Parathyroid adenoma (tissue), 2 donors: ENCODE results near the gene WDR76.
"Not testable (repeated sequence)": the region's sequence is repeated elsewhere in the genome, so short reads cannot be mapped to it uniquely, and the experiment has no call there.

Experiments
- H2AFZ ChIP-seq: fragments of 300-600 bp; sonication (generic); one replicate; pipeline ENCODE4 v1.7.0; 2017; ENCODE audit warnings: antibody characterized with exemption, mild to moderate bottlenecking
- H3K27ac ChIP-seq: fragments of 300-600 bp; sonication (generic); one replicate; pipeline ENCODE4 v1.7.0; 2017
- H3K27me3 ChIP-seq: fragments of 300-600 bp; sonication (generic); one replicate; pipeline ENCODE4 v1.7.0; 2017; ENCODE audit warnings: low read length; ENCODE audit not compliant: control insufficient read depth, insufficient read depth
- H3K36me3 ChIP-seq: fragments of 300-600 bp; sonication (generic); one replicate; pipeline ENCODE4 v1.7.0; 2017; ENCODE audit warnings: low read length; ENCODE audit not compliant: control insufficient read depth, insufficient read depth
- H3K4me1 ChIP-seq: fragments of 300-600 bp; sonication (generic); one replicate; pipeline ENCODE4 v1.7.0; 2017; ENCODE audit warnings: control low read depth
- H3K4me2 ChIP-seq: fragments of 300-600 bp; sonication (generic); one replicate; pipeline ENCODE4 v1.7.0; 2017; ENCODE audit warnings: low read length
- H3K4me3 ChIP-seq: fragments of 300-600 bp; sonication (generic); one replicate; pipeline ENCODE4 v1.7.0; 2017; ENCODE audit warnings: low read depth, low read length
- H3K79me2 ChIP-seq: fragments of 300-600 bp; sonication (generic); one replicate; pipeline ENCODE4 v1.7.0; 2017; ENCODE audit warnings: control low read depth
- H3K9ac ChIP-seq: fragments of 300-600 bp; sonication (generic); one replicate; pipeline ENCODE4 v1.7.0; 2017; ENCODE audit warnings: mild to moderate bottlenecking
- H3K9me3 ChIP-seq: fragments of 300-600 bp; sonication (generic); one replicate; pipeline ENCODE4 v1.7.0; 2017; ENCODE audit warnings: low read length; ENCODE audit not compliant: control insufficient read depth
- TF ChIP-seq, protein P1 (sequence below): fragments of 300-600 bp; sonication (generic); IDR thresholded peaks from one replicate; pipeline ENCODE4 v1.7.0; 2017; ENCODE audit warnings: antibody characterized with exemption, mild to moderate bottlenecking
- donor health status: primary hyperparathyroidism.

The WDR76 gene

DNA sequence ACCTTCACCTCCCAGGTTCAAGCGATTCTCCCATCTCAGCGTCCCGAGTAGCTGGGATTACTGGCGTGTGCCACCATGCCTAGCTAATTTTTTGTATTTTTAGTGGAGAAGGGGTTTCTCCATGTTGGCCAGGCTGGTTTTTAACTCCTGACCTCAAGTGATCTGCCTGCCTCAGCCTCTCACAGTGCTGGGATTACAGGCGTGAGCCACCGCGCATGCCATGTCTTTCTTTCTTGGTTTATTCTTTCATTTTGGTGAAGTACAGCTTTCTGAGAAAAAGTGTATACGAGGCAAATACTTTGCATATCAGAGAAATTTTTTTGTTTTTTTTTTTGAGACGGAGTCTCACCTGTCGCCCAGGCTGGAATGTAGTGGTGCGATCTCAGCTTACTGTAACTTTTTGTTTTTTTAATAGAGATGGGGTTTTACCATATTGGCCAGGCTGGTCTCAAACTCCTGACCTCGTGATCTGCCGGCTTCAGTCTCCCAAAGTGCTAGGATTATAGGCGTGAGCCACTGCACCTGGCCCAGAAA is 4.8 kb downstream of the WDR76 start:
- not testable (repeated sequence) for H3K4me1 ChIP-seq, H3K27ac ChIP-seq, H3K79me2 ChIP-seq, H3K9ac ChIP-seq, H3K27me3 ChIP-seq, H3K4me2 ChIP-seq, H3K4me3 ChIP-seq, H3K36me3 ChIP-seq, H2AFZ ChIP-seq, H3K9me3 ChIP-seq

DNA sequence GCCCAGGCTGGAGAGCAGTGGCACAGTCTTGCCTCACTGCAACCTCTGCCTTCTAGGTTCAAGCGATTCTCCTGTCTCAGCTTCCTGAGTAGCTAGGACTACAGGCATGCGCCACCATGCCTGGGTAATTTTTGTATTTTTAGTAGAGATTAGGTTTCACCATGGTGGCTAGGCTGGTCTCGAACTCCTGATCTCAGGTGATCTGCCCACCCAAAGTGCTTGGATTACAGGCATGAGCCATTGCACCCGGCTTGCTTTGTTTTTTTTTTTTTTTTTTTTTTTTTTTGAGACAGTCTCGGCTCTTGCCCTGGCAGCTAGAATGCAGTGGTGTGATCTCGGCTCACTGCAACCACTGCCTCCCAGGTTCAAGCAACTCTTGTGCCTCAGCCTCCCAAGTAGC is 5.7 kb downstream of the WDR76 start:
- not testable (repeated sequence) for H3K4me1 ChIP-seq, H3K4me2 ChIP-seq, H3K9ac ChIP-seq, H3K79me2 ChIP-seq, H3K27ac ChIP-seq, H3K27me3 ChIP-seq, H2AFZ ChIP-seq, H3K9me3 ChIP-seq, H3K36me3 ChIP-seq, H3K4me3 ChIP-seq

DNA sequence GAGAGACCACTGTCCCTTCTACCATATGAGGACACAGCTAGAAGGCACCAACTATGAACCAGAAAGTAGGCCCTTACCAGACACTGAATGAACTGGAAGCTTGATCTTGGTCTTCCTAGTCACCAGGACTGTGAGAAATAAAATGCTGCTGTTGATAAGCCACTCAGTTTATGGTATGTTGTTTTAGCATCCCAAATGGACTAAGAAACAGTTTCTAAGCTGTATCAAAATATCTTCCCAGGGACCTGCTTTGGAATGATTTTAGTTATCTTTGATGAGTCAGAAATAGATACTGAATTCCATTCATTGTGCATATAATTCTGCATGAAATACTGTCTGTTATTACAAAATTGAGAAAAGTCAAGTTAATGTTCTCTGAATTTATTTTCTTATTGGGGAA is 18.6 kb downstream of the WDR76 start:
- H3K4me2 ChIP-seq, result no peak overlapping the region
- no peak overlapping the region for H2AFZ ChIP-seq
- TF ChIP-seq, protein P1, sequence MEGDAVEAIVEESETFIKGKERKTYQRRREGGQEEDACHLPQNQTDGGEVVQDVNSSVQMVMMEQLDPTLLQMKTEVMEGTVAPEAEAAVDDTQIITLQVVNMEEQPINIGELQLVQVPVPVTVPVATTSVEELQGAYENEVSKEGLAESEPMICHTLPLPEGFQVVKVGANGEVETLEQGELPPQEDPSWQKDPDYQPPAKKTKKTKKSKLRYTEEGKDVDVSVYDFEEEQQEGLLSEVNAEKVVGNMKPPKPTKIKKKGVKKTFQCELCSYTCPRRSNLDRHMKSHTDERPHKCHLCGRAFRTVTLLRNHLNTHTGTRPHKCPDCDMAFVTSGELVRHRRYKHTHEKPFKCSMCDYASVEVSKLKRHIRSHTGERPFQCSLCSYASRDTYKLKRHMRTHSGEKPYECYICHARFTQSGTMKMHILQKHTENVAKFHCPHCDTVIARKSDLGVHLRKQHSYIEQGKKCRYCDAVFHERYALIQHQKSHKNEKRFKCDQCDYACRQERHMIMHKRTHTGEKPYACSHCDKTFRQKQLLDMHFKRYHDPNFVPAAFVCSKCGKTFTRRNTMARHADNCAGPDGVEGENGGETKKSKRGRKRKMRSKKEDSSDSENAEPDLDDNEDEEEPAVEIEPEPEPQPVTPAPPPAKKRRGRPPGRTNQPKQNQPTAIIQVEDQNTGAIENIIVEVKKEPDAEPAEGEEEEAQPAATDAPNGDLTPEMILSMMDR, result no peak
- H3K27ac ChIP-seq, result no peak overlapping the region
- H3K4me3 ChIP-seq, result no peak overlapping the region
- no peaks in the 10 kb centered on the region for H3K79me2 ChIP-seq
- H3K36me3 ChIP-seq, result no peaks in the 10 kb centered on the region
- H3K9ac ChIP-seq, result no peak overlapping the region
- H3K4me1 ChIP-seq, result no peaks in the 10 kb centered on the region
- H3K27me3 ChIP-seq, result no peaks in the 10 kb centered on the region
- no peaks in the 10 kb centered on the region for H3K9me3 ChIP-seq

DNA sequence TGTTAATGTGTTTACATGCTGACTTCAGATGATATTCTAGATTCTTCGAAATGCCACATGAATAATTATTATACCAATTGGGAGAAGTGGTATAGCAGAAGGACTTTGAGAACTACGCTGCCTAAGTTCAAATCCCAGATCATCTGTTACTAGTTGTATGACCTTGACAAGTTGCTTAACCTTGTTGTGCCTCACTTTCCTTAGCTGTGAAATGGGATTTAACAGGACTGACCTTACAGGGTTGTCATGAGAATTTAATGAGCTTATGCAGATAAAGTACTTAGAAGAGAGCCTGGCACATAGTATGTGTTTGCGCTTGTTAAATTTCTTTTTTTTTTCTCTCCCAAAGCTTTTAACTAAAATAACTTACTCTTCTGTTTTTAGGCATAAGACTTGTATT is 24.4 kb downstream of the WDR76 start:
- no peaks in the 10 kb centered on the region for H3K9me3 ChIP-seq
- H3K4me2 ChIP-seq, result no peak overlapping the region
- H3K36me3 ChIP-seq, result no peaks in the 10 kb centered on the region
- H2AFZ ChIP-seq, result no peak overlapping the region
- no peaks in the 10 kb centered on the region for H3K4me1 ChIP-seq
- H3K9ac ChIP-seq, result no peak overlapping the region
- TF ChIP-seq, protein P1, result no peak
- no peak overlapping the region for H3K4me3 ChIP-seq
- H3K27ac ChIP-seq, result no peak overlapping the region
- H3K27me3 ChIP-seq, result no peaks in the 10 kb centered on the region
- no peaks in the 10 kb centered on the region for H3K79me2 ChIP-seq

DNA sequence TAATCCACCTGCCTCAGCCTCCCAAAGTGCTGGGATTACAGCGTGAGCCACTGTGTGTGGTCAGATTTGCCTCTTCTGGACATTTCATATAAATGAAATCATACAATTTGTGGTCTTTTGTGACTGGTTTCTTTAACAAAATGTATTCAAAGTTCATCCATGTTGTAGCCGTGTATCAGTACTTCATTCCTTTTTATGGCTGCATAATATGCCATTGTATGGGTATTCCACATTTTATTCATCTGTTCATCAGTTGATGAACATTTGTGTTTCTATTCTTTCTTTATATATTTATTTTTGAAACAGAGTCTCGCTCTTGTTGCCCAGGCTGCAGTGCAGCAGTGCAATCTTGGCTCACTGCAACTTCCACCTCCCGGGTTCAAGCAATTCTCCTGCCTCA is 25.8 kb downstream of the WDR76 start:
- TF ChIP-seq, protein P1, result no peak
- Histone ChIP-seq H3K9me3 (no peaks in the 10 kb centered on the region), H3K79me2 (no peaks in the 10 kb centered on the region), H3K27me3 (no peaks in the 10 kb centered on the region), H3K36me3 (no peaks in the 10 kb centered on the region), H2AFZ (no peak overlapping the region), H3K9ac (no peak overlapping the region), H3K4me3 (no peak overlapping the region), H3K27ac (no peak overlapping the region), H3K4me2 (no peak overlapping the region), H3K4me1 (no peaks in the 10 kb centered on the region)

DNA sequence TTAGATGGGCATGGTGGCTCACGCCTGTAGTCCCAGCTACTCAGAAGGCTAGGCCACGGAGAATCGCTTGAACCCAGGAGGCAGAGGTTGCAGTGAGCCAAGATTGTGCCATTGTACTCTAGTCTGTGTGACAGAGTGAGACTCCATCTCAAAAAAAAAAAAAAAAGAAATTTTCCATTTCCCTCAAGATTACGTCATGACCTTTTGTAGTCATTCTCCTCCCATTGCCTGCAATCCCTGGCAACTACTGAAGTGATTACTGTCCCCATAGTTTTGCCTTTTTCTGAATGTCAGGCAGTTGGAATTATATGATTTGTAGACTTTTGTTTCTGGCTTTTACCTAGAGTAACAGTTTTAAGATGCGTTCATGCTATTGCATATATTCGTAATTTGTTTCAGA is 28.0 kb downstream of the WDR76 start:
- Histone ChIP-seq H3K4me1 (no peaks in the 10 kb centered on the region), H3K4me3 (no peak overlapping the region), H3K27ac (no peak overlapping the region), H3K36me3 (no peaks in the 10 kb centered on the region), H3K9ac (no peak overlapping the region), H3K4me2 (no peak overlapping the region), H3K27me3 (no peaks in the 10 kb centered on the region), H3K79me2 (no peaks in the 10 kb centered on the region), H3K9me3 (no peaks in the 10 kb centered on the region), H2AFZ (no peak overlapping the region)
- TF ChIP-seq, protein P1, result no peak
